ENCODE results near the gene PACS1.

The PACS1 gene

DNA sequence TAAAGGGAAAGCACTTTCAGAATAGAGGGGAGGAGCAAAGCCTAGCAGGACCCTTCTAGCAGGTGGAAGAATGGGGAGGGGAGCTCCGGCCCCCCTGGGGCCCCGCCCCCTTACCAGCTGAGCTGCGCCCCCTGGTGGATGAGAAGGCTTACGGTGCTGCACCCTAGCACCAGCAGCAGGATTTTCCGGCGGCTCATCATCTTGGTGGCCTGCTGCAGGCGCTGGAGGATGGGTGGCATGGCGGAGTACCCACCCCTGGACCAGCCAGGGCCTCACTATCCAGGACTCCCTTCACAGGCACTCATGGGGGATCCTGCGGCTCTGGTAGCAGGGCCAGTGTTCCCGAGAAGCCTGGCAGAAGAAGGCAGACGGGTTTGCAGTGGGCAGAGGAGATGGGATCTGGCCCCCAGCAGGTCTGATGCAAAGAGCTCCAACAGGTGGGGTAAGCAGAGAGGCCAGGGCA, 24.9 kb upstream of the PACS1 start:
- Histone ChIP-seq H3K27ac (ENCODE audit: low read depth, low read length) (no peak overlapping the region), H3K79me2 (ENCODE audit: control insufficient read depth, low read length) (no peaks in the 10 kb centered on the region), H4K20me1 (ENCODE audit: control insufficient read depth, insufficient read depth, low read depth, low read length) (no peaks in the 10 kb centered on the region), H3K4me2 (ENCODE audit: low read length) (peak overlapping the region; percentile 50), H3K4me1 (ENCODE audit: control insufficient read depth, low read length) (peaks cover 15% of the 10 kb centered on the region), H3K36me3 (ENCODE audit: control insufficient read depth, low read length) (no peaks in the 10 kb centered on the region), H3K9me3 (ENCODE audit: control insufficient read depth, insufficient read depth, low read length) (no peaks in the 10 kb centered on the region), H3F3A (ENCODE audit: control insufficient read depth, insufficient read depth) (no peaks in the 10 kb centered on the region; the same call in 1 of the 2 replicates), H3K4me3 (ENCODE audit: low read length) (peak overlapping the region; percentile 34), H3K9me2 (replicated peaks; ENCODE audit: control insufficient read depth, low read length) (no peaks in the 10 kb centered on the region), H3K27me3 (ENCODE audit: control insufficient read depth, low read length) (no peaks in the 10 kb centered on the region; the same call in 1 of the 2 replicates)
- peak; percentile 94 for TF ChIP-seq CTCF (IDR thresholded peaks at IDR 0.05; ENCODE audit: low read depth, low read length, poor library complexity, severe bottlenecking)
- no peak for TF ChIP-seq EZH2phosphoT487 (IDR thresholded peaks at IDR 0.05; ENCODE audit: borderline replicate concordance, low read length)

DNA sequence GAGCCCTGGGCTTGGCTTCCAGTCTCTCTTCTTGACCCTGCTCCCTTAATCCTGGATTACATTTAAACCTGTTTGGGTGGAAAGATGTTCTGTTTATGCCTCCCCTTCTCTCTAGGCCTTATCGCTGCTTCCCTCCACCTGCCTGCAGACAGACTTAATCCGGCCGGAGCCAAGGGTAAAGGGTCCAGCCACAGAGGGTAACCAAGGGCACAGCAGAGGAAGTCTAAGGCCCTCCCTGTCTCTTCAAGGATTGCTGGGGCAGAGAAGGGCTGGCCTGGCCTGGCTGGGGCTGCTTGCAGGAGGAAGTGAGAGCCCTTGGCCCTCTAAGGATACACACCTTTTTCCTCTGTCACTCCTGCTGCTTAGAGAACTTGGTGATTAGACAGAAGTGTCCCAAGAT, 23.2 kb upstream of the PACS1 start:
- H3F3A ChIP-seq (ENCODE audit: control insufficient read depth, insufficient read depth) = no peaks in the 10 kb centered on the region; the same call in 1 of the 2 replicates
- no peak for TF ChIP-seq EZH2phosphoT487 (IDR thresholded peaks at IDR 0.05; ENCODE audit: borderline replicate concordance, low read length)
- TF ChIP-seq CTCF (IDR thresholded peaks at IDR 0.05; ENCODE audit: low read depth, low read length, poor library complexity, severe bottlenecking) = no peak
- no peaks in the 10 kb centered on the region; the same call in 1 of the 2 replicates for H3K27me3 ChIP-seq (ENCODE audit: control insufficient read depth, low read length)
- no peak overlapping the region for H3K4me2 ChIP-seq (ENCODE audit: low read length)
- H3K79me2 ChIP-seq (ENCODE audit: control insufficient read depth, low read length) = 0 out of 2 replicates have a peak, but pooled peaks cover 5% of the 10 kb centered on the region
- no peak overlapping the region for H3K27ac ChIP-seq (ENCODE audit: low read depth, low read length)
- H3K36me3 ChIP-seq (ENCODE audit: control insufficient read depth, low read length) = no peaks in the 10 kb centered on the region
- H3K4me1 ChIP-seq (ENCODE audit: control insufficient read depth, low read length) = peaks cover 26% of the 10 kb centered on the region
- H3K9me3 ChIP-seq (ENCODE audit: control insufficient read depth, insufficient read depth, low read length) = no peaks in the 10 kb centered on the region
- H3K4me3 ChIP-seq (ENCODE audit: low read length) = no peak overlapping the region
- H4K20me1 ChIP-seq (ENCODE audit: control insufficient read depth, insufficient read depth, low read depth, low read length) = no peaks in the 10 kb centered on the region
- no peaks in the 10 kb centered on the region for H3K9me2 ChIP-seq (replicated peaks; ENCODE audit: control insufficient read depth, low read length)

DNA sequence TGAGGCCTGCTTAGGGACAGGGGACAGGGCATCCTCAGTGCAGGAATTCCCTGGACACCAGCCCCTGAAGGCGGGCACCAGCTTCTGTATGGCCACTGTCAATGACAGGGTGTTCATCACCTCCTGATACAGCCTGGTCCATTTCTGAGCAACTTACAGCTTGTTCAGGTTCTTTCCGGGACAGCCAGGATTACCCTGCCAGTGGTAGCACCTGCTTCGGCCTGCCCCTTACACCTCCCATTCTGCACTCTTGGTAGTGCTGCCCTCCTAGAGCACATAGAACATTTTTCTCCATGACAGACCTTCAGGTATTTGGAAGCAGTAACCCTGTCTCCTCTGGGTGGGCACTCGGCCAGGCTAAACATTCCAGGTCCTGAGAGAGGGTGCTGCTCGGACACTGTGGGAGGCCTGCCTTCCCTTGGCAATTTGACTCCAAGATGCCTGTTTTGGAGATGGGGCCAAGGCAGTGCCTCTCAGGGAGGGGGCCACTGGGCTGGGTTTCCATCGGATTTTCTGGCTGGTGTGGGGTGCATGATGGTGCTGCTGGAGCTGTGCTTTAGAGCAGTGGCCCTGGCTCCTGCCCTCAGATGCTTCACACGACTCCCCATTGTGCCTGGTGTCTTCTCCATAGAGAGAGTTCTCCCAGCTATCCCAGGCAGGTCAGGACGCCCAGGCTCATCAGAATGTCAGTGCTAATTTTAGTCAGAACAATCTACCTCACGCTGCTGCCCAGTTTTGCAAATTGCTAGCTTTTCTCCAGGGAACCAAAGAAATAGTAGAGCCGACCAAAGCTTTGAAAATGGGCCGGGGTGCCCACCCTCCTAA, 22.3 kb upstream of the PACS1 start:
- H3K4me2 ChIP-seq (ENCODE audit: low read length) = no peak overlapping the region

More for the DNA sequence above, 22.3 kb upstream of the PACS1 start:
- H3K27ac ChIP-seq (ENCODE audit: low read depth, low read length) = no peak overlapping the region
- no peaks in the 10 kb centered on the region; the same call in 1 of the 2 replicates for H3F3A ChIP-seq (ENCODE audit: control insufficient read depth, insufficient read depth)
- H3K4me1 ChIP-seq (ENCODE audit: control insufficient read depth, low read length) = peaks cover 26% of the 10 kb centered on the region
- no peak for TF ChIP-seq CTCF (IDR thresholded peaks at IDR 0.05; ENCODE audit: low read depth, low read length, poor library complexity, severe bottlenecking)
- no peak for TF ChIP-seq EZH2phosphoT487 (IDR thresholded peaks at IDR 0.05; ENCODE audit: borderline replicate concordance, low read length)
- no peaks in the 10 kb centered on the region for H3K9me2 ChIP-seq (replicated peaks; ENCODE audit: control insufficient read depth, low read length)
- H3K36me3 ChIP-seq (ENCODE audit: control insufficient read depth, low read length) = peaks cover 5% of the 10 kb centered on the region
- H3K79me2 ChIP-seq (ENCODE audit: control insufficient read depth, low read length) = peaks cover 12% of the 10 kb centered on the region
- no peak overlapping the region for H3K4me3 ChIP-seq (ENCODE audit: low read length)
- H3K9me3 ChIP-seq (ENCODE audit: control insufficient read depth, insufficient read depth, low read length) = no peaks in the 10 kb centered on the region
- no peaks in the 10 kb centered on the region for H4K20me1 ChIP-seq (ENCODE audit: control insufficient read depth, insufficient read depth, low read depth, low read length)
- H3K27me3 ChIP-seq (ENCODE audit: control insufficient read depth, low read length) = no peaks in the 10 kb centered on the region; the same call in 1 of the 2 replicates
